Smooth muscle cell (in vitro differentiated cells): ENCODE data around the gene BMP6. TPM values are rescaled to one million over a fixed set of nuclear protein-coding genes. Genes with fewer than 3 reads are reported as not detected.

Source experiments
- DNase-seq: peaks from one replicate; lab custom pipeline; 2025; ENCODE audit not compliant: unreplicated experiment; lab: John Stamatoyannopoulos, UW
- H2AFZ ChIP-seq: fragments of 200-600 bp; sonication (generic); 2 replicates; pipeline ENCODE4 v1.6.0; 2016; ENCODE audit warnings: antibody characterized with exemption, low read depth, mild to moderate bottlenecking
- H3F3A ChIP-seq: fragments of 200-600 bp; sonication (generic); 2 replicates; pipeline ENCODE4 v1.6.0; 2017; ENCODE audit warnings: antibody characterized with exemption, low read depth
- H3K27ac ChIP-seq: fragments of 200-600 bp; sonication (generic); 2 replicates; pipeline ENCODE4 v1.5.1; 2016; ENCODE audit warnings: low read depth, mild to moderate bottlenecking
- H3K27me3 ChIP-seq: fragments of 200-600 bp; sonication (generic); 2 replicates; pipeline ENCODE4 v1.6.1; 2016; ENCODE audit warnings: low read depth, mild to moderate bottlenecking
- H3K36me3 ChIP-seq: fragments of 200-600 bp; sonication (generic); 2 replicates; pipeline ENCODE4 v1.5.1; 2016; ENCODE audit warnings: low read depth
- H3K4me1 ChIP-seq: fragments of 200-600 bp; sonication (generic); 2 replicates; pipeline ENCODE4 v1.5.1; 2016; ENCODE audit warnings: low read depth
- H3K4me2 ChIP-seq: fragments of 200-600 bp; sonication (generic); 2 replicates; pipeline ENCODE4 v1.6.0; 2016; ENCODE audit warnings: mild to moderate bottlenecking
- H3K4me3 ChIP-seq: fragments of 200-600 bp; sonication (generic); 2 replicates; pipeline ENCODE4 v1.5.1; 2016; ENCODE audit warnings: mild to moderate bottlenecking
- H3K79me2 ChIP-seq: fragments of 200-600 bp; sonication (generic); 2 replicates; pipeline ENCODE4 v1.6.0; 2016; ENCODE audit warnings: low read depth, mild to moderate bottlenecking
- H3K9ac ChIP-seq: fragments of 200-600 bp; sonication (generic); 2 replicates; pipeline ENCODE4 v1.6.0; 2016; ENCODE audit warnings: low read depth
- H3K9me3 ChIP-seq: fragments of 200-600 bp; sonication (generic); replicated peaks from 2 replicates; pipeline ENCODE4 v1.5.1; 2016; ENCODE audit warnings: low read depth
- H4K20me1 ChIP-seq: fragments of 200-600 bp; sonication (generic); 2 replicates; pipeline ENCODE4 v1.6.0; 2016; ENCODE audit warnings: low read depth
- CTCF ChIP-seq: fragments of 200-600 bp; sonication (generic); IDR thresholded peaks from 2 replicates; pipeline ENCODE4 v1.5.1; 2017; ENCODE audit warnings: borderline replicate concordance, mild to moderate bottlenecking, antibody characterized with exemption; ENCODE audit not compliant: insufficient read depth, poor library complexity, severe bottlenecking
- WGBS: methylation state at CpG from one replicate; pipeline ENCODE4 v1.1.7; 2016; ENCODE audit warnings: low lambda C conversion rate; 5-methylcytosine and 5-hydroxymethylcytosine counted together
- polyA plus RNA-seq: library from polyadenylated mRNA; unstranded; fragments of >200 nt; fragmentation: Nextera tagmentation; extraction: Ambion mirVana; gene quantifications from 2 replicates; pipeline ENCODE4 v1.2.1, GENCODE V29; 2016
- total RNA-seq: library from RNA; depleted of rRNA; stranded (reverse); fragments of >200 nt; gene quantifications from 2 replicates; pipeline ENCODE4 v1.2.3, GENCODE V29; 2014

BMP6 gene
- total and polyA plus RNA-seq, 2 experiments from 2014 or later: 14.5 to 17.0 TPM

GRCh38 chr6:7720346-7720745 lies 5.6 kb upstream of the BMP6 start:
- 100% methylated on average over 2 of the region's 2 CpGs for WGBS
- Histone ChIP-seq H3K9ac (no peak overlapping the region), H3K36me3 (no peaks in the 10 kb centered on the region), H3F3A (no peaks in the 10 kb centered on the region), H4K20me1 (no peaks in the 10 kb centered on the region), H3K27ac (no peak overlapping the region), H3K4me3 (no peak overlapping the region), H3K79me2 (no peaks in the 10 kb centered on the region), H2AFZ (no peak overlapping the region), H3K4me2 (no peak overlapping the region), H3K27me3 (peaks cover 22% of the 10 kb centered on the region), H3K9me3 (no peaks in the 10 kb centered on the region), H3K4me1 (no peaks in the 10 kb centered on the region)
- no peak for DNase-seq
- TF ChIP-seq CTCF: no peak

GRCh38 chr6:7721649-7722048 lies 4.2 kb upstream of the BMP6 start:
- peaks cover 25% of the 10 kb centered on the region for H3K27me3 ChIP-seq
- no peak overlapping the region for H3K4me2 ChIP-seq
- H4K20me1 ChIP-seq: no peaks in the 10 kb centered on the region
- H2AFZ ChIP-seq: no peak overlapping the region
- no peaks in the 10 kb centered on the region for H3K79me2 ChIP-seq
- H3K4me3 ChIP-seq: no peak overlapping the region
- WGBS: 63% methylated on average over 3 of the region's 3 CpGs
- DNase-seq: no peak
- no peak overlapping the region for H3K9ac ChIP-seq
- H3K27ac ChIP-seq: no peak overlapping the region
- no peaks in the 10 kb centered on the region for H3F3A ChIP-seq
- no peaks in the 10 kb centered on the region for H3K36me3 ChIP-seq
- no peaks in the 10 kb centered on the region for H3K9me3 ChIP-seq
- no peaks in the 10 kb centered on the region for H3K4me1 ChIP-seq
- TF ChIP-seq CTCF: peak; percentile 36

GRCh38 chr6:7723041-7723447 lies 2.9 kb upstream of the BMP6 start:
- peak; percentile 34 for DNase-seq
- H3K4me2 ChIP-seq: no peak overlapping the region
- no peaks in the 10 kb centered on the region for H3K9me3 ChIP-seq

More at GRCh38 chr6:7723041-7723447, 2.9 kb upstream of the BMP6 start:
- Histone ChIP-seq H3K27ac (no peak overlapping the region), H3K27me3 (peaks cover 33% of the 10 kb centered on the region), H2AFZ (no peak overlapping the region), H3K4me1 (peaks cover 8% of the 10 kb centered on the region), H3K79me2 (no peaks in the 10 kb centered on the region), H3K36me3 (no peaks in the 10 kb centered on the region), H3K4me3 (no peak overlapping the region), H3K9ac (no peak overlapping the region), H4K20me1 (no peaks in the 10 kb centered on the region), H3F3A (no peaks in the 10 kb centered on the region)
- WGBS: 9% methylated on average over 10 of the region's 10 CpGs
- peak; percentile 45 for TF ChIP-seq CTCF
